Activated CD8-positive, alpha-beta memory T cell treated with anti-CD3 and anti-CD28 coated beads for 36 hours (primary cell): Measurements from ENCODE around the gene AGBL4. TPM values are rescaled to one million over a fixed set of nuclear protein-coding genes. Genes with fewer than 3 reads are reported as not detected.

Experiments
- CTCF ChIA-PET: fragments of 350-600 bp; sonication (Branson Sonifier 250); formaldehyde crosslinking; loops from one replicate; lab custom pipeline; 2021; ENCODE audit warnings: antibody characterized with exemption; lab: Charles Lee
- POLR2A ChIA-PET: fragments of 350-600 bp; sonication (Branson Sonifier 250); formaldehyde crosslinking; loops from one replicate; lab custom pipeline; 2021; ENCODE audit warnings: antibody characterized with exemption; lab: Charles Lee
- total RNA-seq, 2 experiments: library from RNA; stranded (reverse); gene quantifications; one replicate each; pipeline ENCODE4 v1.2.3, GENCODE V29; 2021

The AGBL4 gene
- total RNA-seq, 2 experiments from 2014 or later, result not detected

DNA sequence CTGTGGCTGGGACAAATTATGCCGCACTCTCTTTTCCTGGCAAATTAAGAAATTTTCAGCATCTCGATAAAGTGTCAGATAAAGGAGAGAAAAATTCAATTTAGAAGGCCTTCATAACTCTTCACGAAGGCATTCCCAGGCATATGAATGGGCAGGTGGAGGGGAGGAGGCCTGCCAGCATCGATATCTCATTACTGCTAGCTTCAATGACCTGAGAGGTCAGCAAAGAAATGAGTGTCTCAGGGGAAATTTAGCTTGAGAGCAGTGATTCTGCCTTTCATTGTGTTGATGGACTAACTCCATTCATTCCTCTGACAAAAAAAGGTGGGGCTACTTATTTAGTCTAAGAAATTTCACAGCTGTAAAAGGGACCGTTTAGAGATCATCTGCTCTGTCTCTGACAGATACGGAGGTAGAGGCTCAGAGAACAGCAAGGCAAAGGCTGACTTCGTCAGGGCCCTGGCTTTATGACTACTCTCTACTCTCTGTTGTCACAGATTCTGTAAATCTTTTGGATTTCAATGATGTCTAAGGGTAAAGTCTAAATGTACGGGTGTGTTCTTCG is 1035.0 kb downstream of the AGBL4 start:
- CTCF ChIA-PET, result no interaction called here
- POLR2A ChIA-PET, result no interaction called here

DNA sequence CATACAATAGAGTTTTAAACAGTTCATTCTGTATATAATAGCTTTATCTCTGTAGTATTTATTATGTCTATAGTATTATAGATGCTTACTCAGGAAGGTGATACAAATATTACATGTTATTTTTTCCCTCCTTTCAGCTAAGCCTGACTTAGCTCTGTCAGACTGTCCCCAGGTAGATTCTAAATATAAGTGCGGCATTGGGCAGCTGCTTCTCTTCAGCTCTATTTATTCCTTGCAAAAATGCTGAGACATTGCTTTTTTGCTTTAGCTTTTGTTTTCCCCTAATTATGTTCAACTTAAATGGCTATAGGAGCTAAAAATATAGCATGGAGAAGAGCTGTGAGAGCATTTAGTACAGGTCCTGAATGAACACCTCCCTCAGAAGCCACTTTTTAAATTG is 1043.8 kb downstream of the AGBL4 start:
- CTCF ChIA-PET, result no interaction called here

DNA sequence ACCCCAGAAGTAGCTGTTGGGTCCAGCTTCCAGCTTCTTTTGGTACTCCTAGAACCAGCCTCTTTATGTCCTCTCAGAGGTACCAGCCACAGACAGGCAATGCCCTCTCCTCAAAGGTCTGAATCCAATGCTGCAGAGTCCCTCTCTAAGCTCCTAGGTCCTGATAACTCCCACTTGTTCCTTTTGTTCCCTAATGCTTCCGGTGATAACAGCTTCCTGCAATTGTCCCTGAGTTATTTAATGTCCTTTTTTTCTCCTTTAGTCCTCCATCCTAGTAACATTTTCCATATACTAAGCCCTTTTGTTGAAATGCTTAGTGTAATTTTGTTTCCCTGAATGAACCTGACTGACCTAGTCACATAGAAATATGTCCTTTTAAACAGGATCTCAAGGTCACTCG is 1045.3 kb downstream of the AGBL4 start:
- CTCF ChIA-PET, result no interaction called here
- POLR2A ChIA-PET, result no interaction called here

More for the DNA sequence above, 1043.8 kb downstream of the AGBL4 start:
- POLR2A ChIA-PET, result no interaction called here

DNA sequence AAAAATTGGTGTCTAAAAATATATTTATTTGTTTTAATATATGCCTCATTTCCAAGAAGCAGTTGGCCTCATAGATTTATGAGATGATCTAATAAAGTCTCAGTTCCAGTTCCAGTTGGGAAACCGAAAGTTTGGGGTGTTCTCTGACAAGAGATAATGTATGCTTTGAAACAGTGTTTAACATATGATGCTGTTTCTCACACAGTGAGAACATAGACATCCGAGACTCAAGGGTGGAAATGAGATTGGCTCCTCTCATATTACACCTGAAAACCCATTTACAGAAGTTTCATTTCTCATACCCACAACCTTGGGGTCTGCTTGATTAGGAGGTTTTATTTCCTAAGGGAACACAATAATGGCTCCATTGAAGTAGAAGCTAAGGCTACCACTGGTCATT is 1046.5 kb downstream of the AGBL4 start:
- POLR2A ChIA-PET, result no interaction called here

DNA sequence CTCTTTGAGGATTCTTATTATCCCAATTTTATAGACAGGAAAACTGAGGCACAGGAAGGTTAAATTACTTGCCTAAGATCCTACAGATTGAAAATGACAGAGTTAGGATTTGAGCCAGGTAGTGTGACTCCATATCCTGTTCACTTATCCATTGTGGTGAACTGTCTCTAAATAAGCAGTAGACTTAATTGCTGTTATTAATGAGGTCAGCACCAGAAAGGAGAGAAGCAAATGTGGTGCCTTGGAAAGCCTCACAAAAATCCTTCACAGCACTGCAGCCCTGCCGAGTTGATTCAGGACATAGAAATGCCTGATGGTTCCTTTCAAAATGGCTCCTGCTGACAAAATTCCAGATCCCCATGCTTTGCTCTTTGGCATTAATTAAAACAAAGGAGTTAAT is 1053.8 kb downstream of the AGBL4 start:
- CTCF ChIA-PET, result no interaction called here
- POLR2A ChIA-PET, result no interaction called here

More for the DNA sequence above, 1046.5 kb downstream of the AGBL4 start:
- CTCF ChIA-PET, result no interaction called here

DNA sequence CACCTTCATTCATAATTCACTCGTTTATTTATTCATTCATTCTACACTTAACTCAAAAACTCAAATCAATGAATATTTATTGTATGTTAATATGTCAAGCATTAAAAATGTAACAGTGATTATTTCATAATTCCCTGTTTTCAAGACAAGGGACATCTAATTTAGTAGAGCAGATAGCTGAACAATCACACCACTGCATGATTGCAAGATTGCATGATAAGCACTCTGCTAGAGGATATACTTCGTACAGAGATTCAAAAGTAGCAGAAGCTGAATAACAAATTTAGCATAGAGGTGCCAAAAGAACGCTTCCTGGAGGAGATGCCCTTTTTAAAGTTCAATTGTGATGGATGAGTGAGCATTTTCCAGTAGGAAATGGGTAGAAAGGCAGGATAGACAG is 1056.4 kb downstream of the AGBL4 start:
- CTCF ChIA-PET, result no interaction called here
- POLR2A ChIA-PET, result no interaction called here

DNA sequence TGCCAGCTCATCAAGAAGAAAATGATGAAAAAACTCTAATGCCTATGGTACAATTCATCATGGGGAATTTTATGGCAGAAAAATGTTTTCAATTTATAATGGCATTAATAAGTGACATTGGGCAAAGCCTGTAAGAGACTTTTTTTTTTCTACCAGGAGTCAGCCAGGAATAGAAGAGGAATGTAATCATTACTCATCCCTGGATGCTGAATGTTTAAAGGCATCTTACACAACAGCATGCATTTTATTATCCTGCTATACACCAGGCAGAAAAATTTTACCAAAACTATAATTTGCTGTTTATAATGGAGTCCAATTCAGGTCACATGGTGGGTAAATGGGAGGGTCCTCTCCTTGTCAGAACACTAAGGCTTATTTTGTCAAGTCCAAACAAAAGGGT is 1057.2 kb downstream of the AGBL4 start:
- ChIA-PET POLR2A (no interaction called here), CTCF (no interaction called here)

DNA sequence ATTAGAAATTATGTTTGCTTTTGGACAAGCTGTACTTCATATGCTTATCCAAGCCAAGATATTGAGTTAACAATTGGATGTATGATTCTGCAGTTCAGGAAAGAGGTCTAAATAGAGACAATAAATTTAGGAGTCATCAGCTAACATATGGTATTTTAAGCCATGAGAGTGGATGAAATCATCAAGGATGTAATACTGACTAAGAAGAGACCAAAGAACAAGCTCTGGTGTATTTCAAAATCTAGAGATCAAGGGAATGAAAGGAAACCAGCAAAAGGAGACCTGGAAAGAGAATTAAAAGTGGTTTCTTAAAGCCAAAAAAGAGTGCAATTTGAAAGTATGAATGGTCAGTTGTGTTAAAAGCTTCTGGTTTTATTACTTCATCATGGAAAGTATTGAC is 1063.4 kb downstream of the AGBL4 start:
- CTCF ChIA-PET, result no interaction called here
- POLR2A ChIA-PET, result no interaction called here

DNA sequence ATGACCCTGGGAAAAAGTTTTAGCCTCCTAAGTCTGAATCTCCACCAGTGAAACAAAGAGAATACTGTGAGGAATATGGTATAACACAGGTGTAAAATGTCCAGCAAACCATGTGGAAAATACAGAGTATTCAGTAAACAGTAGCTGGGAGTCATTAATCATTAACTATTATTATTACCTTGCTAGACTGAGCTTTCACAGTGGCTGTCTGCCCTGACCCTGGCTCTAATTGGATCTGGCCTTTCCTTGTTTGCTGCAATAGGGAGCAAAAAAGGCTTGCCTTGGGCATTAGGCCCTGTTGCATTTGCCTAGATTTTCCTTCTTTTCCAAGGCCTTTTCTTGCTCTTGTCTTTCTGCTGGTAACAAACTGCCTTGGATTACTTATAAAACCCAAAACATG is 1068.0 kb downstream of the AGBL4 start:
- POLR2A ChIA-PET, result no interaction called here
- CTCF ChIA-PET, result no interaction called here

DNA sequence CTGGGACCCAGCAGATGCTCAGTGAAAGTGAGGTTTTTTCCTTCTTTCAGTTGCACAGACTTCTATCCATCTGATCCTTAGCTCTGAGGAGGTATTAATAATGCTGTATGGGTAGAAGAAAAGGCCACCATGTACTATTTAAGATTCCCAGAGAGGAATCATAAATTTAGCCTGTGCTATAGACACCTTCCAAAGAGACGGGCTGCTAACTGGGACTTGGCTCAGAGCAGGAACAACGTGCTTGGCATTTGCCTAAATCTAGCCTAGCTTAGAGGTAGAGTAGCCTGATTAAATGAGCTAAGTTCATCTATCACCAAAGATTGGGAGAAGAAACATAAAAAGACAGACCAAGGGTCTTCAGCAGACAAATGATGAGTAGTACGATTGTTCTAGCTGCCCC is 1070.1 kb downstream of the AGBL4 start:
- CTCF ChIA-PET, result no interaction called here
- POLR2A ChIA-PET, result no interaction called here

DNA sequence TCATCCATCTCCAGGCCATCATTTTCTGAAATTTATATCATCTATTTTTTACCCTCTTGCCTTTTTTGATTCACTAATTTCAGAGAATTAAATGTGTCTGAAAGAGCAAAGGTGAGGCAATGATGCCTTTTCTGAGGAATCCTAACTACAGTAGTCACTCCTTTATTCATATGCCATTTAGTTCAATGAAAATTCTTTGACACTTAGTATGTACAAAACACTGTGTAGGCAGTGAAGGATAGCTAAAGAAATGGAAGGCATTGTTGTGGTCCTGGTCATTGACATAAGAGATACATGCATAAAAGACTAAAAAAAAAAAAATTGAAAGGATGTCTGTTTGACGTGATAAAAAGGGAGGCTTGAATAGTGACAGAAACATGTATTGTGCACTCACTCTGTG is 1075.2 kb downstream of the AGBL4 start:
- ChIA-PET CTCF (no interaction called here), POLR2A (no interaction called here)

DNA sequence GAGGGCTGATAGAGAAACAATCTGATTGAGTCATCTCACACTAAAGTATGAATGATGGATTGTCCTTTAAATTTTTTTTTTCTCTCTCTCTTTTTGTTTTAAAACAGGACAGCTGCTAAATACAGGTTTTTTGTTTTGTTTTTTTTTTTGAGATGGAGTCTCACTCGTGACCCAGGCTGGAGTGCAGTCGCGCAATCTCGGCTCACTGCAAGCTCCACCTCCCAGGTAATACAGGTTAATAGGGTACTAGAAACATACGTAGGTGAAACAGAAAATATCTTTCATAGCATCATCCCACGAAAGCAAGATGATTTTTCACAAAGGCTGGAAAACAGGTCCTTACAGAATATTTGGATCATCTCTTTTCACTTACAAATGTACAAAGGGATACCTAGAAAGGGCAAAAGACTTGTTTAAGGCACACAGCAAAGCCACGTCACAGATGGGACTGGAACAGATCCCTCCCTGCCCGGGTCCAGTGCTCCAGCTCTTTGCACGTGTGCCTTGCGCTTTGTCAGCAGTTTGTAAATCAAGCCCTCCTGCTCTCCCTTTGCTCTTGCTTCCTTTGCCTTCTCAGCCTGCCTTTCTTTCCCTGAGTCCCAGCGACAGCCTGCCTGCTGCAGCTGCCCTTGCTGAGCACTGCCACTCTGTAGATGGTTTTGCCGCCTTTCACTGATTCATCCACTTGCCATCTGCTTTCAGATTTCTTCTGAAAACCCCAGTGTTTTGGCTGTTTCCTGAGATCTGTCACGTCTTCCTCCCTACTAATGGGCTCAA is 1075.8 kb downstream of the AGBL4 start:
- ChIA-PET POLR2A (no interaction called here), CTCF (no interaction called here)

DNA sequence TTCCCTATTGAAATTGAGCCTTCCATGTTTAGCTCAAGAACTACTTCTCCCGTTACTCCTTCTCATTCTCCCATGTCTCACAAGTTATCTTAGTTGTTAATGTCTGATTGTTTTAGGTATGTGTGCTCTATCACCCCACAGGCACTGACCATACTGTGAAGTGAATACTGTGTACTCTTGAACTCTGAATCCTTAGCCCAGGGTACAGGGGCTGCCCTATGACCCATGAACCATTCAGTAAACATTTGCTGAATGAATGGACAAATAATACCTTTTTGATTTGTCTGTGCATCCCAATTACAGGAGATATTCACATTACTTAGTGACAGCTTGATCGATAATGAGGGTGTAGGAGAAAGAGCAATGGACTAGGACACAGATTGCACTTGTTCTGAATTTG is 1077.7 kb downstream of the AGBL4 start:
- ChIA-PET POLR2A (no interaction called here), CTCF (no interaction called here)

DNA sequence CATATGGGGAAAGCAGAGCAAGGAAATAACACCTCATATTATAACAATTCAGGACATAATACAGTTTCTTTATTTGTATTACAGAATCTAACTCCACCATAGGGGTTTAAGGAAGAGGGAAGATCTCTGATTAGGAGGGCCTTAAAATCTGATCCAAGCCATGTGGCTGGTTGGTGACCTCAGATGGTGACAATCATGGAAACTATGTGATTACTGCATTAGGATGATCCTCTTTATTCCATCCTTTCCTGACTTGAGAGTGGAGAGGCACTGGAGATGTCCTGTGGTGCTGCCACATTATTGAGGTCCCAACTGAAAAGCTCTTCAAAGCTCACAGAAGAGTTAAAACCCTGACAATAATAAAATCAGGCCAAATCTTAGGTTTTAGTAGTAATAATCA is 1078.9 kb downstream of the AGBL4 start:
- ChIA-PET POLR2A (no interaction called here), CTCF (no interaction called here)

DNA sequence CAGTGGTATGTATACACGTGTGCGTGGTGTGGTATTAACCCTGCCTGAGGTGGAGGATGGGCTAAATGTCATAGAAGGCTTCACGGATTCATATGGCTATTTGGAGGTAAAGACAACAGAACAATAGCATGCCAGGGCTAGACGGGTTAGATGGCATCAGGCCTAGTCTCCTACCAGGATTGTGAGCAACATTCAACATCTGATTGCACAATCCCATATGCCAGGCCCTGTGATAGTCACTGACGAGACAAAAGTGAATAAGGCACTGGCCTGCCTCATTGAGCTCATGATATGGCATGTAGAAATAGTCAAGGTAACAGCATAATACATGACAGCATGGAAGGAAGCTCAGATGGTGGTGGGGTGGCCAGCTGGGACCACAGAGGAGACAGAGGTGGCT is 1079.9 kb downstream of the AGBL4 start:
- CTCF ChIA-PET, result no interaction called here
- POLR2A ChIA-PET, result no interaction called here

DNA sequence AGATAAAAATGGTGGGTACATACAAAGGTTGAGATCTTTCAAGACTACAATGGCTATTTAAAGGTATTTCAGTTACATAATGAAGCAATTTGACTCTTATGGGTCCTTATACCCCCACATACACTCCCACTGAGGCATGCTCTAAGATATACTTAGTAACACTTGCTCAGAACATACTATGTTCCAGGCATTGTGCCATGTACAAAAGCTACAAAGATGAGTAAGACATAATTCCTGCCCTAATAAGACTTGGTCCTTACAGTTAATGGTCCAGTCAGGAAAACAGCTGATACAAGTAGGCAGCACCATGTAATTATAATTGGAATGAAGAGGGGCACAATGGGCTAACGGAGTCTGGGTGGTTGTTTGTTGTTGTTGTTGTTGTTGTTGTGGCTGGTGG is 1080.4 kb downstream of the AGBL4 start:
- ChIA-PET CTCF (no interaction called here), POLR2A (no interaction called here)

DNA sequence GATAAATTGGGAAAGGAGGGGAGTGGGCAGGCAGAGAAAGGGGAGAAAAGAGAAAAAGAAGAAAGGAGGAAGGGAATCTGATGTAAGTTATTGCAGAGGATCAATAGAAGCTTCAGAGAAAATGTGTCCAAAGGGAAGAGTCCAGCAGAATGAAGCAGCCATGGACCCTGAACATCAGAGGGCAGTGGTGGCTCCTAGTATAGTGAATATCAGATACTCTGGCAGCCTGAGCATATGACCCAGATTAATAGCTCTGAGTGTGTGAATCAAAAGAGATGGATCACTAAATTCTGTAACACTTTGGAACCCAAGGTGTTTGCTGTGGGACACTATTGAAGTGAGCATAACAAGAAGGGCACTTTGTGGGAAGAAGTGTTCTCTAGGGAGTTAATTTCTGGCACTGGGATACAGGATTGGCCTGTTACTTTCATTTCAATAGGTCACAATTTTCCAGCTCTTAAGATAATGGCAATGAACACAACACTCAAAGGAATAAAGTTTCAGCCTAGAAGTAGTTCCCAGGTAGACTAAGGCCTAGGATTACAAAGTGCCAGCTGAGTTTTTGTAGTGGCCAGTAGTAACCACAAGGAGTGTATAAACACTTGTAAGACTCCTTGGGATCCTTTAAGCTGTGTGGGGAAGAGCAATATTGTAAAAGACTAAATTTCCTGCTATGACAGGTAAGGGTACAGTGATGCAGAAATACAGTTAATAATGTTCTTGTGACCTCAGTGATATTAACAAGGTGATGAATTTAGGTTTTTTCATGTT is 1082.6 kb downstream of the AGBL4 start:
- POLR2A ChIA-PET, result no interaction called here
- CTCF ChIA-PET, result no interaction called here

DNA sequence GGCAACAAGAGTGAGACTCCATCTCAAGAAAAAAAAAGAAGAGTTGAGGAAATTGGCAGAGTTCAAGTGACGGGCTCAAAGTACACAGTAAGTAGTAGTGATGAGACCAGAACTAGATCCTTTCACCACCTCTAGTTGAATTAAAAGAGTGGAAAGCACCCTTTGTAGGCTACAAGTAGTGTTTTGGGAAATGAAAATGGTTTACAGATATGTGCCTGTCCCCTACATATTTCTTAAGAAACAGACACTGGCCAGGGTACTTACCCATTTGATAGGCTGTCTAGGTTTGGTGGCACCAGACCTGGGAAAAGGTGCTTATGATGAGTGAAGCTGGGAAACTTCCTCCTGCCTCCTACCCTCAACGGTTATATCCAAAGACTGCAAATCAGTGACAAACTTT is 1083.4 kb downstream of the AGBL4 start:
- CTCF ChIA-PET, result no interaction called here
- POLR2A ChIA-PET, result no interaction called here

DNA sequence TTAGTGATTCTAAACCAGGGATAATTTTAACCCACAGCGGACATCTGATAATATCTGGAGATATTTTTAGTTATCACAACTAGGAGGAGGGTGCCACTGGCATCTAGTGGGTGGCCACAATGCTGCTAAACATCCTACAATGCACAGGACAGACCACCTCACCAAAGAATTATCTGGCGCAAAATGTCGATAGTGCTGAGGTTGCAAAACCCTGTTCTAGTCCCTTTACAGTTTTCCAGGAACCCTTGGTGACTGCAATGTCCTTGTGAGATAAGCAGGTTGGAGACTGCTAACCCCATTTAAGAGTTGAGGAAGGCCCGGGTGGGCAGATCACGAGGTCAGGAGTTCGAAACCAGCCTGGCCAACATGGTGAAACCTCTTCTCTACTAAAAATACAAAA is 1083.9 kb downstream of the AGBL4 start:
- ChIA-PET POLR2A (no interaction called here), CTCF (no interaction called here)

DNA sequence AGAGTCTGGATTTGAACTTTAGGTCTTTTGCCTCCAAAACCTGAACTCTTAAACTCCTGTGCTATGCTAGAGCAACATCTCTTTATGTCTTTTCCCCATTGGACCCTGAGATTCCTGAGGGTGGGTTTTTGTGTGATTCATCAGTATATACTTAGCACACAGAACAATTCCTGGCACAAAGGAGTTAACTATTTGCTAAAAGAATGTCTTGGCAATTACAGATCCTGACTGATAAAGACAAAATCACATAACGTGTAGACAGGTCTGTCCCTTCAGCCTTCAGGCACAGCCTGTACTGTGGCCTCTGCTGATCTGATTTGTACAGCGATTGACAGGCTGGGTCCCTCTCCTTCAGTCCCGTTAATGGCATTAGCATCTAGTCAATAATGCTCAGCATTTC is 1084.7 kb downstream of the AGBL4 start:
- ChIA-PET CTCF (no interaction called here), POLR2A (no interaction called here)

DNA sequence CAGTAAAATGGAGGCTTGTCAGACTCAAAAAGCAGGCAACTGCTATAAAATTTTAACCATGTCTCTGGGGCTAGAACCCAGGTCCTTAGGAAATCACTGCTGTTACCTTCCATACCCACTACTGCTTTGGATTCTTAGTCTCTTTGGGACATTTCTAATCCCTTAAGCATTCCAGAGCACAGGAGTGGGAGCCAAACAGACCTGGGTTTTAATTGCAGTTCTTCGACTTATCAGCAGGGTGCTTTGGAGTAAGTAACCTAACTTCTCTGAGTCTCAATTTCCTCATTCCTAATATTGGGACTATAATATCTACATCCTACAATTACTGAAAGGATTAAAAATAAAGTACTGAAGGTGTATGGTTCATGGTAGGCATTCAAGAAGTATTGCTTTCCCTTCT is 1086.0 kb downstream of the AGBL4 start:
- POLR2A ChIA-PET, result no interaction called here
- CTCF ChIA-PET, result no interaction called here
